H1 (cell line): ENCODE measurements around the gene GRIA1. TPM values are rescaled to one million over a fixed set of nuclear protein-coding genes. Genes with fewer than 3 reads are reported as not detected.

Source experiments
- CTCF ChIA-PET: fragments of 300-600 bp; sonication (Branson Sonifier 250); formaldehyde crosslinking; loops from one replicate; lab custom pipeline; 2021; ENCODE audit not compliant: partially characterized antibody; lab: Charles Lee
- POLR2A ChIA-PET: fragments of 300-600 bp; sonication (Branson Sonifier 250); formaldehyde crosslinking; loops from one replicate; lab custom pipeline; 2021; ENCODE audit warnings: inconsistent platforms; ENCODE audit not compliant: partially characterized antibody; lab: Charles Lee
- DNase-seq, 2 experiments: peaks; one replicate each; pipeline versions ENCODE4 v3.0.0 to v3.0.0-alpha.2; 2010 to 2022; ENCODE audit warnings: low spot score in 2 of 2, low read depth in 1 of 2, mixed read lengths in 1 of 2
- FAIRE-seq: peaks from 2 replicates; lab custom pipeline; 2011; peaks lifted over from hg19 to GRCh38; lab: Jason Lieb, UNC
- H2AFZ ChIP-seq: 2 replicates; pipeline ENCODE4 v1.8.1; 2012; ENCODE audit warnings: low read length, inconsistent platforms
- H2AK5ac ChIP-seq: 2 replicates; pipeline ENCODE4 v1.6.1; 2013; ENCODE audit warnings: low read depth, low read length
- H2BK120ac ChIP-seq: replicated peaks from 2 replicates; pipeline ENCODE3; 2013; ENCODE audit warnings: low read depth, low read length, inconsistent platforms
- H2BK12ac ChIP-seq: 2 replicates; pipeline ENCODE4 v1.6.1; 2013; ENCODE audit warnings: low read depth, low read length
- H2BK15ac ChIP-seq: 2 replicates; pipeline ENCODE4 v1.6.1; 2013; ENCODE audit warnings: low read length
- H2BK20ac ChIP-seq: 2 replicates; pipeline ENCODE4 v1.6.1; 2013; ENCODE audit warnings: low read length
- H2BK5ac ChIP-seq: 2 replicates; pipeline ENCODE4 v1.6.1; 2013; ENCODE audit warnings: low read depth, low read length
- H3K14ac ChIP-seq: 2 replicates; pipeline ENCODE4 v1.6.1; 2013; ENCODE audit warnings: inconsistent platforms; ENCODE audit not compliant: insufficient read length
- H3K18ac ChIP-seq: 2 replicates; pipeline ENCODE4 v1.6.1; 2013; ENCODE audit warnings: low read length; ENCODE audit errors: extremely low read depth
- H3K23ac ChIP-seq: 2 replicates; pipeline ENCODE4 v1.6.1; 2013; ENCODE audit warnings: inconsistent platforms; ENCODE audit not compliant: insufficient read length
- H3K23me2 ChIP-seq: 2 replicates; pipeline ENCODE4 v1.6.1; 2013; ENCODE audit warnings: low read depth, low read length
- H3K27ac ChIP-seq: 2 replicates; pipeline ENCODE4 v1.6.1; 2011; ENCODE audit warnings: low read depth, low read length, inconsistent platforms
- H3K27me3 ChIP-seq, 4 experiments: replicated peaks in 1 of 4; 1 replicate in 1 of 4; 2 replicates in 3 of 4; pipeline versions ENCODE4 v1.6.1 to v1.8.1; 2011 to 2013; ENCODE audit warnings: low read length in 3 of 4, mild to moderate bottlenecking in 3 of 4, inconsistent platforms in 2 of 4, mixed read lengths in 2 of 4, moderate library complexity in 1 of 4; ENCODE audit not compliant: control insufficient read depth in 3 of 4, insufficient read depth in 3 of 4; ENCODE audit errors: extremely low read depth in 1 of 4
- H3K36me3 ChIP-seq, 4 experiments: 2 replicates each; pipeline versions ENCODE4 v1.6.1 to v1.8.1; 2011 to 2013; ENCODE audit warnings: mild to moderate bottlenecking in 4 of 4, low read length in 3 of 4, moderate library complexity in 2 of 4, control low read depth in 1 of 4, inconsistent platforms in 1 of 4; ENCODE audit not compliant: insufficient read depth in 4 of 4, control insufficient read depth in 2 of 4
- H3K4ac ChIP-seq: replicated peaks from 2 replicates; pipeline ENCODE3; 2013; ENCODE audit warnings: low read length, low read depth, mixed read lengths, inconsistent platforms; ENCODE audit not compliant: insufficient read length
- H3K4me1 ChIP-seq, 4 experiments: replicated peaks in 1 of 4; 1 replicate in 1 of 4; 2 replicates in 3 of 4; pipeline versions ENCODE4 v1.6.1 to v1.8.1; 2011 to 2013; ENCODE audit warnings: low read length in 3 of 4, inconsistent platforms in 2 of 4, mixed read lengths in 1 of 4; ENCODE audit not compliant: insufficient read depth in 4 of 4, control insufficient read depth in 3 of 4
- H3K4me2 ChIP-seq, 2 experiments: 2 replicates each; pipeline versions ENCODE4 v1.6.1 to v1.8.1; 2011 to 2013; ENCODE audit warnings: low read depth in 2 of 2, low read length in 2 of 2, control low read depth in 1 of 2, inconsistent platforms in 1 of 2, mild to moderate bottlenecking in 1 of 2; ENCODE audit not compliant: insufficient read depth in 1 of 2
- H3K4me3 ChIP-seq, 4 experiments: fragments of 200-600, 300-600 bp in 1 of 4; sonication (generic), shearing (Covaris generic), sonication (Bioruptor Twin) in 1 of 4; 2 replicates each; pipeline versions ENCODE4 v1.5.1 to v1.8.1; 2011 to 2016; ENCODE audit warnings: low read length in 4 of 4, low read depth in 3 of 4, control low read depth in 2 of 4, inconsistent platforms in 2 of 4, mild to moderate bottlenecking in 2 of 4, mixed read lengths in 1 of 4, moderate library complexity in 1 of 4; ENCODE audit not compliant: insufficient read depth in 2 of 4; ENCODE audit errors: extremely low read depth in 1 of 4
- H3K56ac ChIP-seq: replicated peaks from 2 replicates; pipeline ENCODE3; 2013; ENCODE audit warnings: low read depth, mild to moderate bottlenecking, mixed read lengths, low read length, inconsistent platforms; ENCODE audit not compliant: insufficient read length
- H3K79me1 ChIP-seq: 2 replicates; pipeline ENCODE4 v1.6.1; 2013; ENCODE audit warnings: low read depth, low read length, control low read depth
- H3K79me2 ChIP-seq, 2 experiments: 2 replicates each; pipeline versions ENCODE4 v1.6.1 to v1.8.1; 2012 to 2013; ENCODE audit warnings: low read length in 2 of 2, mild to moderate bottlenecking in 2 of 2, inconsistent platforms in 1 of 2; ENCODE audit not compliant: insufficient read depth in 2 of 2, control insufficient read depth in 1 of 2
- H3K9ac ChIP-seq, 4 experiments: replicated peaks in 1 of 4; 1 replicate in 1 of 4; 2 replicates in 3 of 4; pipeline versions ENCODE4 v1.6.1 to v1.8.1; 2011 to 2013; ENCODE audit warnings: low read depth in 3 of 4, low read length in 3 of 4, control low read depth in 2 of 4, mild to moderate bottlenecking in 2 of 4, moderate library complexity in 2 of 4, inconsistent platforms in 1 of 4; ENCODE audit errors: extremely low read depth in 1 of 4
- H3K9me3 ChIP-seq, 2 experiments: 2 replicates each; pipeline versions ENCODE4 v1.6.1 to v1.8.1; 2012 to 2013; ENCODE audit warnings: mild to moderate bottlenecking in 2 of 2, moderate library complexity in 2 of 2, control low read depth in 1 of 2, inconsistent platforms in 1 of 2, low read depth in 1 of 2, low read length in 1 of 2, mixed read lengths in 1 of 2; ENCODE audit not compliant: insufficient read depth in 2 of 2
- H4K20me1 ChIP-seq, 2 experiments: replicated peaks in 1 of 2; 2 replicates each; pipeline versions ENCODE3 to v1.8.1; 2011 to 2013; ENCODE audit warnings: inconsistent platforms in 2 of 2, low read length in 2 of 2, mild to moderate bottlenecking in 1 of 2; ENCODE audit not compliant: insufficient read depth in 2 of 2, control insufficient read depth in 1 of 2
- H4K5ac ChIP-seq: 2 replicates; pipeline ENCODE4 v1.6.1; 2013; ENCODE audit warnings: low read length, low read depth, mixed read lengths, inconsistent platforms; ENCODE audit not compliant: insufficient read length
- H4K8ac ChIP-seq: 2 replicates; pipeline ENCODE4 v1.8.0; 2013; ENCODE audit warnings: mild to moderate bottlenecking, moderate library complexity, low read length, inconsistent platforms; ENCODE audit not compliant: insufficient read depth; ENCODE audit errors: extremely low read depth
- H4K91ac ChIP-seq: replicated peaks from 2 replicates; pipeline ENCODE3; 2013; ENCODE audit warnings: low read length, mixed read lengths, inconsistent platforms; ENCODE audit not compliant: insufficient read length
- BCL11A ChIP-seq, 2 experiments: IDR thresholded peaks; one replicate each; pipeline ENCODE4 v1.6.1; 2011; ENCODE audit warnings: low read depth in 2 of 2, low read length in 2 of 2, mild to moderate bottlenecking in 2 of 2
- FOSL1 ChIP-seq: IDR thresholded peaks from 2 replicates; pipeline ENCODE4 v1.6.1; 2011; ENCODE audit warnings: mild to moderate bottlenecking, low read depth, low read length, moderate library complexity; ENCODE audit not compliant: insufficient read depth
- KDM1A ChIP-seq: fragments of 200-600, 300-600 bp; sonication (generic); IDR thresholded peaks from 2 replicates; pipeline ENCODE4 v1.7.1; 2016; ENCODE audit warnings: mild to moderate bottlenecking, low read length, borderline replicate concordance
- POLR2AphosphoS5 ChIP-seq: IDR thresholded peaks from 2 replicates; pipeline ENCODE4 v1.6.1; 2011; ENCODE audit warnings: low read depth, low read length
- SAP30 ChIP-seq: fragments of 300-600 bp; sonication (generic); IDR thresholded peaks from 2 replicates; pipeline ENCODE4 v1.7.1; 2012; ENCODE audit warnings: low read length, moderate library complexity, mild to moderate bottlenecking, inconsistent platforms; ENCODE audit not compliant: insufficient read depth, insufficient replicate concordance
- SP4 ChIP-seq: IDR thresholded peaks from 2 replicates; pipeline ENCODE4 v1.6.1; 2012; ENCODE audit warnings: low read length, inconsistent platforms
- WGBS, 2 experiments: shearing (Covaris generic) in 1 of 2; methylation state at CpG; one replicate each; pipeline versions ENCODE4 v1.1.6 to v1.1.7; 2013 to 2015; ENCODE audit warnings: low lambda C conversion rate in 2 of 2, mixed read lengths in 2 of 2, inconsistent platforms in 1 of 2, low coverage in 1 of 2, missing lambda C conversion rate in 1 of 2; ENCODE audit not compliant: insufficient replicate concordance in 2 of 2, insufficient coverage in 1 of 2, insufficient read length in 1 of 2; ENCODE audit errors: extremely low coverage in 1 of 2, missing lambda C conversion rate in 1 of 2; 5-methylcytosine and 5-hydroxymethylcytosine counted together
- polyA plus RNA-seq, 7 experiments: library from polyadenylated mRNA; depleted of rRNA in 3 of 7; stranded (reverse) in 5 of 7; unstranded in 2 of 7; fragments of >200 nt in 5 of 7; fragments of 200-250 nt in 2 of 7; gene quantifications; 1 replicate in 5 of 7; 2 replicates in 1 of 7; 4 replicates in 1 of 7; pipeline versions ENCODE4 v1.2.1 to v1.2.3, GENCODE V29; 2011 to 2013; ENCODE audit warnings: missing spikeins in 2 of 7, mixed read lengths in 2 of 7
- total RNA-seq: library from RNA; stranded (reverse); fragmentation: NEBNext Ultra II Directional; extraction: Animal tissue kit (Norgen Biotek cat#: 25700); gene quantifications from 2 replicates; pipeline ENCODE4 v1.2.1, GENCODE V29; 2021

The GRIA1 gene
- total and polyA plus RNA-seq, 2 of the 8 experiments (the other 6 are each of a cell fraction or from before 2014, with no cell fraction given): 0.97 to 2.5 TPM

DNA sequence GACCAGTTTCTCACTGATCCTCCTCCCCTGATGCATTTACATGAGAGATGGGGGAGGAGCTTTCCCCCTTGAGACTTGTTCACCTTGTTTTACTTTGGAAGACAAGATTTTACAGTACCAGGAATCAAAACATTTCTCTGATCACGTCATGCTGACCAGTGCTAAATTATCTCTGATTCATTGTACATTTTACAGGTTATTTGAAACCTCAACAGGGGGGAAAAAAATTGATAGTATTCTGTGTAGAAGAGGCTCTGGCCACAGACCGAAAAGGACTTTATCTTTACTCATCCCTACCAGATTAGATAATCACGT, 133.9 kb downstream of the GRIA1 start:
- Histone ChIP-seq H3K4me1 (peaks cover 2 to 7% (median 5%) of the 10 kb centered on the region in 4 experiments; a peak in 6 of 7 replicates), H4K20me1 (no peaks in the 10 kb centered on the region), H3K9me3 (no peaks in the 10 kb centered on the region), H2AFZ (no peak overlapping the region), H4K91ac (no peak overlapping the region), H3K27me3 (no peaks in the 10 kb centered on the region), H3K56ac (no peak overlapping the region), H3K4ac (no peak overlapping the region), H3K4me2 (no peak overlapping the region), H2BK5ac (no peak overlapping the region), H3K79me2 (no peaks in the 10 kb centered on the region), H3K23me2 (no peaks in the 10 kb centered on the region), H3K27ac (no peak overlapping the region), H3K4me3 (no peak overlapping the region), H3K36me3 (no peaks in the 10 kb centered on the region), H2BK15ac (no peak overlapping the region), H2BK12ac (no peak overlapping the region), H4K5ac (no peak overlapping the region), H2BK120ac (no peak overlapping the region), H3K18ac (no peak overlapping the region), H4K8ac (no peak overlapping the region), H2AK5ac (no peak overlapping the region), H2BK20ac (no peak overlapping the region), H3K14ac (no peak overlapping the region), H3K23ac (no peak overlapping the region), H3K79me1 (no peaks in the 10 kb centered on the region), H3K9ac (no peak overlapping the region)
- POLR2A ChIA-PET: interaction anchor here (0.7 kb wide), 1 partner anchor 168 kb away, joined by 3 read pairs; no protein-coding TSS in a partner anchor
- WGBS, 2 experiments: 92% methylated on average over 3 of the region's 3 CpGs; no CpG with 5 or more reads in 1 of the 2 experiments
- no peak for TF ChIP-seq SAP30
- no peak for TF ChIP-seq SP4
- no peak for TF ChIP-seq BCL11A (IDR thresholded peaks at IDR 0.05; ENCODE audit: low read depth in 2 of 2, low read length in 2 of 2)
- no peak for TF ChIP-seq FOSL1
- TF ChIP-seq POLR2AphosphoS5: no peak
- no peak for TF ChIP-seq KDM1A
- DNase-seq: no peak
- CTCF ChIA-PET: interaction anchor here (1.4 kb wide), 1 partner anchor 9 kb away, joined by 6 read pairs; no protein-coding TSS in a partner anchor
- FAIRE-seq: no peak
